PFSK-1 (cell line): ENCODE data around the gene AMY1C.
"Not testable (repeated sequence)": the region's sequence is repeated elsewhere in the genome, so short reads cannot be mapped to it uniquely, and the experiment has no call there.

ENCODE experiments used
- POLR2AphosphoS5 ChIP-seq: IDR thresholded peaks from 2 replicates; pipeline ENCODE4 v1.6.1; 2012; ENCODE audit warnings: low read depth, mild to moderate bottlenecking, control low read depth, low read length, moderate library complexity
- TAF1 ChIP-seq: IDR thresholded peaks from 2 replicates; pipeline ENCODE4 v1.6.1; 2012; ENCODE audit warnings: low read length, control low read depth, borderline replicate concordance; ENCODE audit not compliant: insufficient read depth
- TF ChIP-seq, protein P1 (sequence below), 2 experiments: IDR thresholded peaks; 2 replicates each; pipeline versions ENCODE4 v1.6.1 to v1.8.0; 2011 to 2012; ENCODE audit warnings: low read depth in 2 of 2, low read length in 2 of 2, control low read depth in 1 of 2, inconsistent platforms in 1 of 2, mild to moderate bottlenecking in 1 of 2, moderate library complexity in 1 of 2; ENCODE audit not compliant: insufficient read depth in 1 of 2

- not testable (repeated sequence) for TF ChIP-seq POLR2AphosphoS5, TAF1
- TF ChIP-seq, protein P1, sequence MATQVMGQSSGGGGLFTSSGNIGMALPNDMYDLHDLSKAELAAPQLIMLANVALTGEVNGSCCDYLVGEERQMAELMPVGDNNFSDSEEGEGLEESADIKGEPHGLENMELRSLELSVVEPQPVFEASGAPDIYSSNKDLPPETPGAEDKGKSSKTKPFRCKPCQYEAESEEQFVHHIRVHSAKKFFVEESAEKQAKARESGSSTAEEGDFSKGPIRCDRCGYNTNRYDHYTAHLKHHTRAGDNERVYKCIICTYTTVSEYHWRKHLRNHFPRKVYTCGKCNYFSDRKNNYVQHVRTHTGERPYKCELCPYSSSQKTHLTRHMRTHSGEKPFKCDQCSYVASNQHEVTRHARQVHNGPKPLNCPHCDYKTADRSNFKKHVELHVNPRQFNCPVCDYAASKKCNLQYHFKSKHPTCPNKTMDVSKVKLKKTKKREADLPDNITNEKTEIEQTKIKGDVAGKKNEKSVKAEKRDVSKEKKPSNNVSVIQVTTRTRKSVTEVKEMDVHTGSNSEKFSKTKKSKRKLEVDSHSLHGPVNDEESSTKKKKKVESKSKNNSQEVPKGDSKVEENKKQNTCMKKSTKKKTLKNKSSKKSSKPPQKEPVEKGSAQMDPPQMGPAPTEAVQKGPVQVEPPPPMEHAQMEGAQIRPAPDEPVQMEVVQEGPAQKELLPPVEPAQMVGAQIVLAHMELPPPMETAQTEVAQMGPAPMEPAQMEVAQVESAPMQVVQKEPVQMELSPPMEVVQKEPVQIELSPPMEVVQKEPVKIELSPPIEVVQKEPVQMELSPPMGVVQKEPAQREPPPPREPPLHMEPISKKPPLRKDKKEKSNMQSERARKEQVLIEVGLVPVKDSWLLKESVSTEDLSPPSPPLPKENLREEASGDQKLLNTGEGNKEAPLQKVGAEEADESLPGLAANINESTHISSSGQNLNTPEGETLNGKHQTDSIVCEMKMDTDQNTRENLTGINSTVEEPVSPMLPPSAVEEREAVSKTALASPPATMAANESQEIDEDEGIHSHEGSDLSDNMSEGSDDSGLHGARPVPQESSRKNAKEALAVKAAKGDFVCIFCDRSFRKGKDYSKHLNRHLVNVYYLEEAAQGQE (IDR thresholded peaks at IDR 0.05; ENCODE audit: insufficient read depth in 1 of 2, low read depth in 2 of 2, low read length in 2 of 2), result not testable (repeated sequence)
Observed at GRCh38 chr1:103749598-103749997, at the start of gene AMY1C.
